Activated T-cell treated with anti-CD3 and anti-CD28 coated beads, Interleukin-2, amount 50 U/mL, for 24 hours (primary cell): ENCODE data around the gene MYCL.

ENCODE experiments used
- DNase-seq: peaks from one replicate; pipeline ENCODE4 v3.0.0-alpha.2; 2020
- H3K27ac Mint-ChIP-seq: 2 replicates; pipeline ENCODE4 v1.8.0; 2020; ENCODE audit warnings: mild to moderate bottlenecking, mixed read lengths
- H3K27me3 Mint-ChIP-seq: 2 replicates; pipeline ENCODE4 v1.8.0; 2020; ENCODE audit warnings: mixed read lengths
- H3K36me3 Mint-ChIP-seq: 2 replicates; pipeline ENCODE4 v1.8.0; 2020; ENCODE audit warnings: low read depth, mixed read lengths
- H3K4me1 Mint-ChIP-seq: 2 replicates; pipeline ENCODE4 v1.8.0; 2020; ENCODE audit warnings: low read depth, mixed read lengths
- H3K4me3 Mint-ChIP-seq: 2 replicates; pipeline ENCODE4 v1.8.0; 2020; ENCODE audit warnings: mild to moderate bottlenecking, moderate library complexity, mixed read lengths
- H3K9me3 Mint-ChIP-seq: 2 replicates; pipeline ENCODE4 v1.8.0; 2020; ENCODE audit warnings: mixed read lengths

MYCL gene

GRCh38 chr1:39857126-39857878, 44.4 kb downstream of the MYCL start:
- Mint-ChIP-seq H3K9me3 (no peaks in the 10 kb centered on the region), H3K27ac (no peak overlapping the region), H3K36me3 (peaks cover 49% of the 10 kb centered on the region), H3K4me1 (peaks cover 34% of the 10 kb centered on the region), H3K27me3 (no peaks in the 10 kb centered on the region), H3K4me3 (no peak overlapping the region)
- DNase-seq = no peak

GRCh38 chr1:39854738-39855137, 47.0 kb downstream of the MYCL start:
- Mint-ChIP-seq H3K9me3 (no peaks in the 10 kb centered on the region), H3K36me3 (peaks cover 57% of the 10 kb centered on the region), H3K4me3 (no peak overlapping the region), H3K4me1 (peaks cover 29% of the 10 kb centered on the region), H3K27ac (peak overlapping the region; percentile 64), H3K27me3 (no peaks in the 10 kb centered on the region)
- no peak for DNase-seq

GRCh38 chr1:39854314-39854713, 47.4 kb downstream of the MYCL start:
- H3K4me3 Mint-ChIP-seq = no peak overlapping the region
- peak overlapping the region; percentile 64 for H3K27ac Mint-ChIP-seq
- H3K27me3 Mint-ChIP-seq = no peaks in the 10 kb centered on the region
- no peak for DNase-seq
- H3K4me1 Mint-ChIP-seq = peaks cover 29% of the 10 kb centered on the region
- H3K36me3 Mint-ChIP-seq = peaks cover 61% of the 10 kb centered on the region
- no peaks in the 10 kb centered on the region for H3K9me3 Mint-ChIP-seq

- no peaks in the 10 kb centered on the region for H3K9me3 Mint-ChIP-seq
- H3K4me1 Mint-ChIP-seq = peaks cover 27% of the 10 kb centered on the region
- peaks cover 76% of the 10 kb centered on the region for H3K36me3 Mint-ChIP-seq
- no peak overlapping the region for H3K27ac Mint-ChIP-seq
- H3K4me3 Mint-ChIP-seq = no peak overlapping the region
- H3K27me3 Mint-ChIP-seq = no peaks in the 10 kb centered on the region
- DNase-seq = no peak
These were observed 48.8 kb downstream of the MYCL start for GRCh38 chr1:39852876-39853275.

GRCh38 chr1:39852214-39852791, 49.4 kb downstream of the MYCL start:
- no peak overlapping the region for H3K27ac Mint-ChIP-seq
- H3K4me3 Mint-ChIP-seq = no peak overlapping the region
- H3K36me3 Mint-ChIP-seq = peaks cover 78% of the 10 kb centered on the region

GRCh38 chr1:39850606-39851216, 51.0 kb downstream of the MYCL start:
- H3K36me3 Mint-ChIP-seq = peaks cover 85% of the 10 kb centered on the region
- no peaks in the 10 kb centered on the region for H3K9me3 Mint-ChIP-seq

More at GRCh38 chr1:39852214-39852791, 49.4 kb downstream of the MYCL start:
- Mint-ChIP-seq H3K4me1 (peaks cover 27% of the 10 kb centered on the region), H3K9me3 (no peaks in the 10 kb centered on the region), H3K27me3 (no peaks in the 10 kb centered on the region)
- no peak for DNase-seq

GRCh38 chr1:39849203-39849602, 52.5 kb downstream of the MYCL start:
- H3K4me1 Mint-ChIP-seq = peaks cover 39% of the 10 kb centered on the region
- H3K27me3 Mint-ChIP-seq = no peaks in the 10 kb centered on the region
- H3K27ac Mint-ChIP-seq = no peak overlapping the region
- no peak overlapping the region for H3K4me3 Mint-ChIP-seq
- H3K36me3 Mint-ChIP-seq = peaks cover 85% of the 10 kb centered on the region
- H3K9me3 Mint-ChIP-seq = no peaks in the 10 kb centered on the region
- DNase-seq = no peak

More at GRCh38 chr1:39850606-39851216, 51.0 kb downstream of the MYCL start:
- Mint-ChIP-seq H3K27ac (peak overlapping the region; percentile 42), H3K4me3 (no peak overlapping the region), H3K4me1 (peaks cover 38% of the 10 kb centered on the region), H3K27me3 (no peaks in the 10 kb centered on the region)
- DNase-seq = no peak

GRCh38 chr1:39847940-39848339, 53.8 kb downstream of the MYCL start:
- DNase-seq = no peak
- no peak overlapping the region for H3K27ac Mint-ChIP-seq
- peaks cover 45% of the 10 kb centered on the region for H3K4me1 Mint-ChIP-seq
- H3K36me3 Mint-ChIP-seq = peaks cover 87% of the 10 kb centered on the region
- H3K9me3 Mint-ChIP-seq = no peaks in the 10 kb centered on the region
- no peaks in the 10 kb centered on the region for H3K27me3 Mint-ChIP-seq
- H3K4me3 Mint-ChIP-seq = no peak overlapping the region

GRCh38 chr1:39846796-39847195, 54.9 kb downstream of the MYCL start:
- no peak for DNase-seq
- Mint-ChIP-seq H3K4me1 (peaks cover 57% of the 10 kb centered on the region), H3K4me3 (no peak overlapping the region), H3K27ac (peak overlapping the region; percentile 87), H3K36me3 (peaks cover 88% of the 10 kb centered on the region), H3K9me3 (no peaks in the 10 kb centered on the region), H3K27me3 (no peaks in the 10 kb centered on the region)

GRCh38 chr1:39845569-39846566, 55.8 kb downstream of the MYCL start:
- Mint-ChIP-seq H3K27me3 (no peaks in the 10 kb centered on the region), H3K36me3 (peaks cover 94% of the 10 kb centered on the region), H3K9me3 (no peaks in the 10 kb centered on the region), H3K4me1 (peaks cover 60% of the 10 kb centered on the region), H3K4me3 (peak overlapping the region; percentile 18), H3K27ac (peak overlapping the region; percentile 87)
- DNase-seq = peak; percentile 79
